GM06990 (cell line): ENCODE measurements around the gene ECHDC3.

Experiments used
- DNase-seq: peaks from one replicate; pipeline ENCODE4 v3.0.0-alpha.2; 2011; ENCODE audit not compliant: insufficient read length; ENCODE audit errors: extremely low read depth
- H3K27me3 ChIP-seq: replicated peaks from 2 replicates; pipeline ENCODE4 v1.6.0; 2011; ENCODE audit warnings: low read length; ENCODE audit not compliant: control insufficient read depth, insufficient read depth
- H3K36me3 ChIP-seq: 2 replicates; pipeline ENCODE4 v1.5.1; 2011; ENCODE audit warnings: low read length; ENCODE audit not compliant: control insufficient read depth, insufficient read depth
- H3K4me3 ChIP-seq: replicated peaks from 2 replicates; pipeline ENCODE4 v1.5.1; 2011; ENCODE audit warnings: low read depth, mild to moderate bottlenecking, control low read depth, low read length
- TF ChIP-seq, protein P1 (sequence below): IDR thresholded peaks from 2 replicates; pipeline ENCODE4 v1.5.1; 2011; ENCODE audit warnings: low read length, control low read depth, mild to moderate bottlenecking, inconsistent platforms; ENCODE audit not compliant: insufficient read depth, poor library complexity, severe bottlenecking

ECHDC3 gene

DNA sequence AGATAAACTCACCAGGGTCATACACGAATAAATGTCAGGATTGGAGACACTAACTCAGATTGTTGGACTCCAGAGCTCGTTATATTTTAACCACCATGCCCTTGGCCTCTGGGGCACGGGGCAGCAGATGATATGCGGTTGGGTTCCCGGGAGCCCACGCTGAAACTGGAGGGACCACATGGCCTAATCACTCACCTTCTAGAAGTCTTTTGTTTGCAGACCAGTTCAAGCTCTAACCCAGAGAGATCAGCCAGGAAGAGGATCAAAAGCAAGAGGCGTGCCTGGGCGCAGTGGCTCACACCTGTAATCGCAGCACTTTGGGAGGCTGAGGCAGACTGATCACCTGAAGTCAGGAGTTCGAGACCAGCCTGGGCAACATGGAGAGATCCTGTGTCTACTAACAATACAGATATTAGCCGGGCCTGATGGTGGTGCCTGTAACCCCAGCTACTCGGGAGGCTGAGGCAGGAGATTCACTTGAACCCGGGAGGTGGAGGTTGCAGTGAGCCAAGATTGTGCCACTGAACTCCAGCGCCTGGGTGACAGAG is 42.6 kb upstream of the ECHDC3 start:
- no peak for DNase-seq
- TF ChIP-seq, protein P1, sequence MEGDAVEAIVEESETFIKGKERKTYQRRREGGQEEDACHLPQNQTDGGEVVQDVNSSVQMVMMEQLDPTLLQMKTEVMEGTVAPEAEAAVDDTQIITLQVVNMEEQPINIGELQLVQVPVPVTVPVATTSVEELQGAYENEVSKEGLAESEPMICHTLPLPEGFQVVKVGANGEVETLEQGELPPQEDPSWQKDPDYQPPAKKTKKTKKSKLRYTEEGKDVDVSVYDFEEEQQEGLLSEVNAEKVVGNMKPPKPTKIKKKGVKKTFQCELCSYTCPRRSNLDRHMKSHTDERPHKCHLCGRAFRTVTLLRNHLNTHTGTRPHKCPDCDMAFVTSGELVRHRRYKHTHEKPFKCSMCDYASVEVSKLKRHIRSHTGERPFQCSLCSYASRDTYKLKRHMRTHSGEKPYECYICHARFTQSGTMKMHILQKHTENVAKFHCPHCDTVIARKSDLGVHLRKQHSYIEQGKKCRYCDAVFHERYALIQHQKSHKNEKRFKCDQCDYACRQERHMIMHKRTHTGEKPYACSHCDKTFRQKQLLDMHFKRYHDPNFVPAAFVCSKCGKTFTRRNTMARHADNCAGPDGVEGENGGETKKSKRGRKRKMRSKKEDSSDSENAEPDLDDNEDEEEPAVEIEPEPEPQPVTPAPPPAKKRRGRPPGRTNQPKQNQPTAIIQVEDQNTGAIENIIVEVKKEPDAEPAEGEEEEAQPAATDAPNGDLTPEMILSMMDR = no peak
- Histone ChIP-seq H3K4me3 (no peak overlapping the region), H3K27me3 (no peaks in the 10 kb centered on the region; the same call in 1 of the 2 replicates), H3K36me3 (no peaks in the 10 kb centered on the region)

DNA sequence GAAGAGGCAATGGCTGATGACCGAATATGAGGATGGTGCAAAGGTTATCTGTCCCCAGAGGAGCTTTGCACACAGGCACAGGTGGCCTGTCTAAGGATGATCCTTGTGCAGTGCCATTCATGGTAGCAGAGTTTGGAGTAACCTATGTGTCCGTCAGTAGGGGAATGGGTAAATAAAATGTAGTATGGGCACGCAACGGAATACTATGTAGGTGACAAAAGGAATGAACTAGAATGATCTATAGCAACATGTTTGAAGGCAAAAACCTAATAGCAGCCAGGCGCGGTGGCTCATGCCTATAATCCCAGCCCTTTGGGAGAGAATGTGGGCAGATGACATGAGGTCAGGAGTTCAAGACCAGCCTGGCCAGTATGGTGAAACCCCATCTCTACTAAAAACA is 41.6 kb upstream of the ECHDC3 start:
- no peaks in the 10 kb centered on the region; the same call in 1 of the 2 replicates for H3K27me3 ChIP-seq
- TF ChIP-seq, protein P1 = no peak
- H3K36me3 ChIP-seq = no peaks in the 10 kb centered on the region

DNA sequence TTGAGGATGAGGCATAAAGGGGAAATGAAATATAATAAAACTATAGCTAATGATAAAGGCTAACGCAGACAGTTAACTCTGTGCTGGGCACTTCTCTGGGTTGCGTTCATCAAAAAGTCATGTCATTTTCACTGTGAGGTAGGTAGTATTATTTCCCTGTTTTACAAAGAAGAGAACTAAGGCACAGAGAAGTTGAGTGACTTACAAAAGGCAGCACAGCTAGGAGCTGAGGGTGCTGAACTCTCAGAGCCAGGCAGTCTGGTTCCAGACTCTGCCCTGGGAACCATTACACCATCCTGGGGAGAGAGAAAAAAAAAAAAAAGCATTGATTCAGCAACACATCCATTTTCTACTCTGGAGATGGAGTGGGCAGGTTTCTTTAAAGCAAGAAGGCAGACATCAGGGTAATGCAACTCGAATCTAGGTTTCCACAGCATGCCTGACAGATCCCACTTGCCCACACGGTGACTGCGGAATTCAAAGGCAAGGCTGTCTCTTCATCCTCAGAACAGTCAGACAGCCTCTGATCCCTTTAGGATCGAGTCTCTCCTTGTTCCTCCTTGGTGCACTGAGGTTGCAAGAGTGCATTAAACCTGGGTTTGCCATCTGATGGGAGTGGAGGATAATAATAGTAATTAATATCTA is 40.6 kb upstream of the ECHDC3 start:
- DNase-seq = no peak
- H3K36me3 ChIP-seq = no peaks in the 10 kb centered on the region
- no peaks in the 10 kb centered on the region for H3K27me3 ChIP-seq
- no peak overlapping the region for H3K4me3 ChIP-seq
- TF ChIP-seq, protein P1 = no peak

More for the DNA sequence above, 41.6 kb upstream of the ECHDC3 start:
- DNase-seq = no peak
- H3K4me3 ChIP-seq = no peak overlapping the region

DNA sequence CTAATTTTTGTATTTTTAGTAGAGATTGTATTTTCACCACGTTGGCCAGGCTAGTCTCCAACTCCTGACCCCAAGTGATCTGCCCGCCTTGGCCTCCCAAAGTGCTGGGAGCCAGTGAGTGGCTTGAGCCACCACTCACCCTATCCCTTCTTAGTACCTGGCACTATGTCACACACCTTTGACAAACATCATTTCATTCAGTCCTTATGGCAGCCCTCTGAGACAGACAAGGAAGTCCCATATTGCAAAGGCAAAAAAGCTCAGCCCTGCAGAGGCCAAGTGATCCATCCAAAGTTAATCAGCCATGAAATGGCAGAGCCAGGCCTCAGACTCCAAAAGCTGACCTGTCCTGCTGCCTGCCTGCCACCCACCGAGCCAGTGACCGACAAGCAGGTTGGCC is 39.9 kb upstream of the ECHDC3 start:
- TF ChIP-seq, protein P1 = no peak
- Histone ChIP-seq H3K4me3 (no peak overlapping the region), H3K36me3 (no peaks in the 10 kb centered on the region), H3K27me3 (no peaks in the 10 kb centered on the region)
- DNase-seq = no peak

DNA sequence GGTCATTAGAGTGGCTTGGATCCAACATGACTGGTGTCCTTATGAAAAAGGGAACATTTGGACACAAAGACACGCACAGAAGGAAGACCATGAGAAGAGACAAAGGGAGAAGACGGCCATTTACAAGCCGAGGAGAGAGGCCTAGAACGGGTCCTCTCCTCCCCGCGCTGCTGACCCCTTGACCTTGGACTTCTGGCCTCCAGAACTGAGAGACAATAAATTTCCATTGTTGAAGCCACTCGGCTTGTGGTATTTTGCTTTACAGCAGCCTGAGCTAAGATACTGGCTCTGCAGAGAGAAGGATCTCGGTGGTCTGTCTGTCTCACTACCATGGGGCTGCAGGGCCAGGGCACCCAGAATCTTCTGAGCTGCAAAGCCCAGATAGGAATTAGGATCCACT is 38.1 kb upstream of the ECHDC3 start:
- no peaks in the 10 kb centered on the region for H3K36me3 ChIP-seq
- no peak for DNase-seq
- no peaks in the 10 kb centered on the region for H3K27me3 ChIP-seq
- no peak overlapping the region for H3K4me3 ChIP-seq
- TF ChIP-seq, protein P1 = no peak
